ENCODE measurements around the gene ARMC2. TPM values are rescaled to one million over a fixed set of nuclear protein-coding genes. Genes with fewer than 3 reads are reported as not detected.

Gene ARMC2
- total RNA-seq, 1 donor from 2014 or later: 8.3 TPM

GRCh38 chr6:108895571-108895970 lies 47.3 kb downstream of the ARMC2 start:
- H3K27me3 Mint-ChIP-seq (ENCODE audit: low read depth): no peaks in the 10 kb centered on the region
- peaks cover 25% of the 10 kb centered on the region for H3K4me1 Mint-ChIP-seq (ENCODE audit: low read depth)
- no peaks in the 10 kb centered on the region for H3K9me3 Mint-ChIP-seq (ENCODE audit: low read depth)
- no peak for DNase-seq (ENCODE audit: low spot score)
- no peak overlapping the region for H3K4me3 Mint-ChIP-seq (ENCODE audit: unreplicated experiment)
- H3K27ac Mint-ChIP-seq (ENCODE audit: unreplicated experiment): peak overlapping the region; percentile 95
- no peak for TF ChIP-seq CTCF (IDR thresholded peaks at IDR 0.05)
- peaks cover 2% of the 10 kb centered on the region for H3K36me3 Mint-ChIP-seq (ENCODE audit: low read depth)

DNA sequence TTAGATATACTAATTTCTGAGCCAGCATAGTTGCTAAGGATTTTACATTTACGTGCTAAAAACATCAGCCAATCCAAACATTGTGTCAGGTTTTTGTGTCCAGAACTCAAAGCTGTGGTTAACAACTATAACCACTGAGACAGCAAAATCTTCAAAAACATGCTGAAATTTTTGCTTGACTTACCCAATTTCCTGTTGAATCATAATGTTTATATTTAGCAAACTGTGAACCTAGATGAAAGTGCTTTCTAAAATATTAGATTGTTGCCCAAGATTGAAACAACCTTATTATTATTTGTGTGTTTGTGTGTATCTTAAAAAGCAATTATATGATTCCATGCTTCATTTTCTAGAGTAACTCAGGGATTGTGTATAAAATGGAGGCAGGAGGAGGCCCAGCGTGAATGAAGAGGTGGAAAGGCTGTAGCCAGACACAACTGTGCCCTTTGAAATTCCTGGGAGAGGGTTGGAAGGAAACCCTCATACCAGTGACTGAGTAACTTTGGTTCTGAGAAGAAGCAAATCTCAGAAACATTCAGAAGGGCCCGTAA lies 48.0 kb downstream of the ARMC2 start:
- no peak overlapping the region for H3K4me3 Mint-ChIP-seq (ENCODE audit: unreplicated experiment)
- TF ChIP-seq CTCF (IDR thresholded peaks at IDR 0.05): no peak
- H3K27me3 Mint-ChIP-seq (ENCODE audit: low read depth): no peaks in the 10 kb centered on the region
- H3K9me3 Mint-ChIP-seq (ENCODE audit: low read depth): no peaks in the 10 kb centered on the region
- no peak for DNase-seq (ENCODE audit: low spot score)
- H3K4me1 Mint-ChIP-seq (ENCODE audit: low read depth): peaks cover 25% of the 10 kb centered on the region
- peak overlapping the region; percentile 95 for H3K27ac Mint-ChIP-seq (ENCODE audit: unreplicated experiment)
- H3K36me3 Mint-ChIP-seq (ENCODE audit: low read depth): peaks cover 3% of the 10 kb centered on the region

GRCh38 chr6:108897371-108897770 lies 49.1 kb downstream of the ARMC2 start:
- no peak overlapping the region for H3K27ac Mint-ChIP-seq (ENCODE audit: unreplicated experiment)
- H3K27me3 Mint-ChIP-seq (ENCODE audit: low read depth): no peaks in the 10 kb centered on the region
- H3K9me3 Mint-ChIP-seq (ENCODE audit: low read depth): no peaks in the 10 kb centered on the region
- DNase-seq (ENCODE audit: low spot score): no peak
- H3K4me3 Mint-ChIP-seq (ENCODE audit: unreplicated experiment): no peak overlapping the region
- H3K36me3 Mint-ChIP-seq (ENCODE audit: low read depth): peaks cover 3% of the 10 kb centered on the region
- no peak for TF ChIP-seq CTCF (IDR thresholded peaks at IDR 0.05)
- H3K4me1 Mint-ChIP-seq (ENCODE audit: low read depth): peaks cover 31% of the 10 kb centered on the region

GRCh38 chr6:108902382-108902792 lies 54.2 kb downstream of the ARMC2 start:
- no peak for DNase-seq (ENCODE audit: low spot score)
- Mint-ChIP-seq H3K4me3 (ENCODE audit: unreplicated experiment) (no peak overlapping the region), H3K9me3 (ENCODE audit: low read depth) (no peaks in the 10 kb centered on the region), H3K4me1 (ENCODE audit: low read depth) (peaks cover 12% of the 10 kb centered on the region), H3K27ac (ENCODE audit: unreplicated experiment) (peak overlapping the region; percentile 43), H3K27me3 (ENCODE audit: low read depth) (no peaks in the 10 kb centered on the region), H3K36me3 (ENCODE audit: low read depth) (peaks cover 3% of the 10 kb centered on the region)
- no peak for TF ChIP-seq CTCF (IDR thresholded peaks at IDR 0.05)

GRCh38 chr6:108903796-108904195 lies 55.6 kb downstream of the ARMC2 start:
- DNase-seq (ENCODE audit: low spot score): no peak
- Mint-ChIP-seq H3K27me3 (ENCODE audit: low read depth) (no peaks in the 10 kb centered on the region), H3K36me3 (ENCODE audit: low read depth) (peaks cover 2% of the 10 kb centered on the region), H3K4me3 (ENCODE audit: unreplicated experiment) (no peak overlapping the region), H3K9me3 (ENCODE audit: low read depth) (no peaks in the 10 kb centered on the region), H3K4me1 (ENCODE audit: low read depth) (peaks cover 10% of the 10 kb centered on the region), H3K27ac (ENCODE audit: unreplicated experiment) (no peak overlapping the region)
- TF ChIP-seq CTCF (IDR thresholded peaks at IDR 0.05): no peak
